NCI-H2196 treated with DMSO at 0.1 percent for 48 hours (cell line): Measurements from ENCODE around the gene USPL1.

Experiments used
- DNase-seq: peaks from one replicate; lab custom pipeline; 2025; ENCODE audit not compliant: unreplicated experiment; lab: John Stamatoyannopoulos, UW

Gene USPL1

GRCh38 chr13:30696278-30697176 lies 78.8 kb downstream of the USPL1 start:
- DNase-seq, result no peak

- no peak for DNase-seq
These were observed 79.6 kb downstream of the USPL1 start for GRCh38 chr13:30697177-30697953.

DNA sequence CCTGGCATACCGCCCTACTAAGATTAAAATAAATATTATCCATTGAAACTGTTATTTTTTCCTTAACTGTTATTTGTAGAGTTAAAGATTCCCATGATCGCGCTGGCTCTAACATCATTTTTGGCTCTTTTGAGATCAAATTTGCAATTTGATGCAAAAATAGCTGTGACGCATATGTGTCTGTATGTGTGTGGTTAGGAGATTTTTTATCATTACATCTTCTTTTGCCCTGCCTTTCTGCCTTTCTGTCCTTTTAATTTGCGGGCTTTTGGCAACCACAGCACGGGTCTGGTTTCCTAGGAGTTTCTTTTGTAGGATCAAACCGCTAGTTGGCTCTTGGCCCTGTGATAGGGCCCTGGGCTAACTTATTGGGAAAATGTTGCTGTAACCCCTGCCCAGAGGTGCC lies 80.3 kb downstream of the USPL1 start:
- DNase-seq, result no peak

DNA sequence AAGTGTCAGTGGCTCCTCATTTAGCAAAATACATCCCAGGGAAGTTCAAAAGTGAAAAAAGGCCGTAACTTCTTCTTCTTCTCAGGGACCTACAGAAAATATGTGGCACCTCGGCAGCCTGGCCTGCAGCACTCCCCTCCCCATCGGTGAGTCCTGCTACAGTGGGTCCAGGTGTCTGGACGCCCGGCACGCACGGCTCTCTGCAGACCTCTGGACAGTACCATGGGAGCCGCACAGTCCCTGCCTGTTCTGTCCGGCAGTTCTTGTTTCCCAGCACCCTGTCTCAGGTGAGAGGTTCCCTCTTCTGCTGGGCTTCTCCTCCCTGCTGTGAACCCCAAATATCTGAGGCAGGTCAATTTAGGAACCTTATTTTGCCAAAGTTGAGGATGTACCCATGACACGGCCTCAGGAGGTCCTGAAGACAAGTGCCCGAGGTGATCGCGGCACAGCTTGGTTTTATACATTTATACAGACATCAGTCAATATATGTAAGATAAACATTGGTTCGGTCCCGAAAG lies 80.8 kb downstream of the USPL1 start:
- no peak for DNase-seq

- DNase-seq, result no peak
These were observed 82.6 kb downstream of the USPL1 start for GRCh38 chr13:30700364-30700763.

- DNase-seq, result no peak
These were observed 84.3 kb downstream of the USPL1 start for GRCh38 chr13:30702006-30702405.

GRCh38 chr13:30704596-30704995 lies 86.9 kb downstream of the USPL1 start:
- DNase-seq, result no peak

- no peak for DNase-seq
These were observed 88.0 kb downstream of the USPL1 start for GRCh38 chr13:30705680-30706079.

DNA sequence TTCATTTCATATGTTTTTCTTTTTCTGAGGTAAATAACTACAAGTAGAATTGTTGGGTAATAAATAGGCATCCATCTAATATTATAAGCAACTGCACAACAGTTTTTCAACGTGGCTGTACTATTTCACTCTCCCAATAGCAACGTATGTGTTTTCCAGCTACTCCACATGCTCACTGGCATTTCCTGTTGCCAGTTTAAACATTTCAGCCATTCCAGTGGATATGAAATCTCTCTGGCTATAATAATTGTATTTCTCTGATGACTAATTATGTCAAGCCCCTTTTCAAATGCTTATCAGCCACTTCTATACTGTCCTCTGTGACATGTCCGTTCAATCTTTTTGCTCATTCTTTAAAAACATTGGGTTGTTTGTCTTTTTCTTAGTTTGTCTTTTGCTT lies 90.8 kb downstream of the USPL1 start:
- no peak for DNase-seq
